GM19025 (cell line): ENCODE results near the gene PSG3.
"Not testable (repeated sequence)": the region's sequence is repeated elsewhere in the genome, so short reads cannot be mapped to it uniquely, and the experiment has no call there.

Experiments
- ATAC-seq: cut with Tn5 transposase; IDR thresholded peaks from one replicate; pipeline ENCODE4 v1.9.1; 2021; ENCODE audit warnings: mild to moderate bottlenecking, low read depth, moderate library complexity; ENCODE audit not compliant: unreplicated experiment

PSG3 gene

GRCh38 chr19:42740381-42740780, at the start of gene PSG3:
Gene PSG3, minus strand, starts transcription at chr19:42740481. Its CDS starts 97 bp downstream, at chr19:42740384.
- ATAC-seq, result not testable (repeated sequence)

- not testable (repeated sequence) for ATAC-seq
Measured at GRCh38 chr19:42788766-42789165, 48.5 kb upstream of the PSG3 start.

GRCh38 chr19:42787766-42788165, 47.5 kb upstream of the PSG3 start:
- ATAC-seq, result not testable (repeated sequence)

- not testable (repeated sequence) for ATAC-seq
Measured at GRCh38 chr19:42776750-42777612, 36.7 kb upstream of the PSG3 start.

GRCh38 chr19:42774510-42775158, 34.4 kb upstream of the PSG3 start:
- not testable (repeated sequence) for ATAC-seq

GRCh38 chr19:42767319-42767718, 27.0 kb upstream of the PSG3 start:
- ATAC-seq, result not testable (repeated sequence)

- ATAC-seq, result not testable (repeated sequence)
Measured at GRCh38 chr19:42766871-42767270, 26.6 kb upstream of the PSG3 start.

GRCh38 chr19:42764836-42765235, 24.6 kb upstream of the PSG3 start:
- no peak for ATAC-seq

- no peak for ATAC-seq
Measured at GRCh38 chr19:42762789-42763188, 22.5 kb upstream of the PSG3 start.

- not testable (repeated sequence) for ATAC-seq
Measured at GRCh38 chr19:42761924-42762295, 21.6 kb upstream of the PSG3 start.

GRCh38 chr19:42760954-42761923, 21.0 kb upstream of the PSG3 start:
- ATAC-seq, result not testable (repeated sequence)

GRCh38 chr19:42758667-42759066, 18.4 kb upstream of the PSG3 start:
- not testable (repeated sequence) for ATAC-seq

GRCh38 chr19:42752246-42752645, 12.0 kb upstream of the PSG3 start:
- not testable (repeated sequence) for ATAC-seq

GRCh38 chr19:42741726-42742607, 1.7 kb upstream of the PSG3 start:
- ATAC-seq, result not testable (repeated sequence)

- not testable (repeated sequence) for ATAC-seq
Measured at GRCh38 chr19:42737581-42738011, 2.7 kb downstream of the PSG3 start.

- not testable (repeated sequence) for ATAC-seq
Measured at GRCh38 chr19:42728341-42728740, 11.9 kb downstream of the PSG3 start.

GRCh38 chr19:42714000-42714399, 26.3 kb downstream of the PSG3 start:
- not testable (repeated sequence) for ATAC-seq

- not testable (repeated sequence) for ATAC-seq
Measured at GRCh38 chr19:42712753-42713152, 27.5 kb downstream of the PSG3 start.

- ATAC-seq, result not testable (repeated sequence)
Measured at GRCh38 chr19:42710986-42711385, 29.3 kb downstream of the PSG3 start.
